ENCODE results near the gene HTN3. TPM values are rescaled to one million over a fixed set of nuclear protein-coding genes. Genes with fewer than 3 reads are reported as not detected.
"Not testable (repeated sequence)": the region's sequence is repeated elsewhere in the genome, so short reads cannot be mapped to it uniquely, and the experiment has no call there.

HTN3 gene
- polyA plus RNA-seq, 1 donor from 2014 or later, result not detected

GRCh38 chr4:70008771-70009170, 19.5 kb upstream of the HTN3 start:
- Histone ChIP-seq H4K20me1 (ENCODE audit: insufficient read depth) (no peaks in the 10 kb centered on the region), H3K79me2 (replicated peaks; ENCODE audit: insufficient read depth, low read length) (no peaks in the 10 kb centered on the region), H3K27ac (ENCODE audit: low read length) (no peak overlapping the region), H3K9me3 (ENCODE audit: low read length) (no peaks in the 10 kb centered on the region), H3K4me3 (ENCODE audit: low read length) (no peak overlapping the region), H3K9ac (ENCODE audit: low read length) (no peak overlapping the region), H3K27me3 (ENCODE audit: insufficient read depth, low read depth, low read length) (no peaks in the 10 kb centered on the region), H3F3A (ENCODE audit: insufficient read depth, low read length, poor library complexity, severe bottlenecking) (no peaks in the 10 kb centered on the region), H2AFZ (ENCODE audit: low read depth, low read length) (no peak overlapping the region), H3K4me2 (ENCODE audit: low read length) (no peak overlapping the region), H3K36me3 (ENCODE audit: insufficient read depth, low read length) (no peaks in the 10 kb centered on the region), H3K9me2 (ENCODE audit: insufficient read depth, low read length) (no peaks in the 10 kb centered on the region)
- no peak for TF ChIP-seq TAF1 (IDR thresholded peaks at IDR 0.05; ENCODE audit: low read depth)
- TF ChIP-seq POLR2AphosphoS5 (IDR thresholded peaks at IDR 0.05), result no peak
- TF ChIP-seq EP300 (conservative IDR thresholded peaks at IDR 0.05; ENCODE audit: poor library complexity, severe bottlenecking), result no peak
- TF ChIP-seq EZH2 (IDR thresholded peaks at IDR 0.05; ENCODE audit: borderline replicate concordance, insufficient read depth, low read length, poor library complexity, severe bottlenecking), result no peak
- no peak for TF ChIP-seq MXI1 (conservative IDR thresholded peaks at IDR 0.05; ENCODE audit: poor library complexity, severe bottlenecking)
- TF ChIP-seq CTCF (IDR thresholded peaks at IDR 0.05; ENCODE audit: poor library complexity, severe bottlenecking), result no peak
- TF ChIP-seq RAD21 (conservative IDR thresholded peaks at IDR 0.05), result no peak
- TF ChIP-seq SMC3 (conservative IDR thresholded peaks at IDR 0.05; ENCODE audit: poor library complexity), result no peak

GRCh38 chr4:70019006-70019405, 9.3 kb upstream of the HTN3 start:
- not testable (repeated sequence) for H4K20me1 ChIP-seq (ENCODE audit: insufficient read depth); H2AFZ ChIP-seq (ENCODE audit: low read depth, low read length); H3K36me3 ChIP-seq (ENCODE audit: insufficient read depth, low read length); H3K9me2 ChIP-seq (ENCODE audit: insufficient read depth, low read length); H3K79me2 ChIP-seq (replicated peaks; ENCODE audit: insufficient read depth, low read length); H3K9me3 ChIP-seq (ENCODE audit: low read length); H3K27me3 ChIP-seq (ENCODE audit: insufficient read depth, low read depth, low read length); H3K27ac ChIP-seq (ENCODE audit: low read length); H3K4me3 ChIP-seq (ENCODE audit: low read length); H3F3A ChIP-seq (ENCODE audit: insufficient read depth, low read length, poor library complexity, severe bottlenecking); H3K4me2 ChIP-seq (ENCODE audit: low read length); H3K9ac ChIP-seq (ENCODE audit: low read length)

GRCh38 chr4:70023218-70023617, 5.0 kb upstream of the HTN3 start:
- Histone ChIP-seq H3K36me3 (ENCODE audit: insufficient read depth, low read length) (no peaks in the 10 kb centered on the region), H3F3A (ENCODE audit: insufficient read depth, low read length, poor library complexity, severe bottlenecking) (no peaks in the 10 kb centered on the region), H3K9me3 (ENCODE audit: low read length) (no peaks in the 10 kb centered on the region), H2AFZ (ENCODE audit: low read depth, low read length) (no peak overlapping the region), H3K27me3 (ENCODE audit: insufficient read depth, low read depth, low read length) (no peaks in the 10 kb centered on the region), H3K79me2 (replicated peaks; ENCODE audit: insufficient read depth, low read length) (no peaks in the 10 kb centered on the region), H3K4me3 (ENCODE audit: low read length) (no peak overlapping the region), H3K9ac (ENCODE audit: low read length) (no peak overlapping the region), H3K9me2 (ENCODE audit: insufficient read depth, low read length) (no peaks in the 10 kb centered on the region), H4K20me1 (ENCODE audit: insufficient read depth) (no peaks in the 10 kb centered on the region), H3K27ac (ENCODE audit: low read length) (peak overlapping the region; percentile 29), H3K4me2 (ENCODE audit: low read length) (no peak overlapping the region)
- TF ChIP-seq EP300 (conservative IDR thresholded peaks at IDR 0.05; ENCODE audit: poor library complexity, severe bottlenecking) (peak; percentile 93), EZH2 (IDR thresholded peaks at IDR 0.05; ENCODE audit: borderline replicate concordance, insufficient read depth, low read length, poor library complexity, severe bottlenecking) (no peak), POLR2AphosphoS5 (IDR thresholded peaks at IDR 0.05) (peak; percentile 75), REST (IDR thresholded peaks at IDR 0.05; ENCODE audit: borderline replicate concordance) (peak; percentile 33), SMC3 (conservative IDR thresholded peaks at IDR 0.05; ENCODE audit: poor library complexity) (no peak), RAD21 (conservative IDR thresholded peaks at IDR 0.05) (no peak)
